ENCODE results near the gene TNFSF9.

GRCh38 chr19:6499052-6499790 lies 31.6 kb upstream of the TNFSF9 start:
- TF ChIP-seq CTCF (IDR thresholded peaks at IDR 0.05; ENCODE audit: insufficient read depth, low read length, poor library complexity, severe bottlenecking) (no peak), EZH2phosphoT487 (conservative IDR thresholded peaks at IDR 0.05; ENCODE audit: low read length) (no peak)

Data from SU-DHL-6 (cell line).